HG03103 (cell line): ENCODE measurements around the gene NBEAL2.
"Not testable (repeated sequence)": the region's sequence is repeated elsewhere in the genome, so short reads cannot be mapped to it uniquely, and the experiment has no call there.

Experiments
- ATAC-seq: cut with Tn5 transposase; IDR thresholded peaks from one replicate; pipeline ENCODE4 v1.9.1; 2021; ENCODE audit warnings: low read depth; ENCODE audit not compliant: unreplicated experiment

The NBEAL2 gene

GRCh38 chr3:47009225-47010110 lies 30.0 kb downstream of the NBEAL2 start:
- peak; percentile 58 for ATAC-seq

- no peak for ATAC-seq
Measured at GRCh38 chr3:47010111-47010712, 30.7 kb downstream of the NBEAL2 start.

GRCh38 chr3:47010910-47011309 lies 31.4 kb downstream of the NBEAL2 start:
- ATAC-seq, result no peak

- no peak for ATAC-seq
Measured at GRCh38 chr3:47011371-47011770, 31.9 kb downstream of the NBEAL2 start.

GRCh38 chr3:47012342-47013230 lies 33.1 kb downstream of the NBEAL2 start:
- no peak for ATAC-seq

- no peak for ATAC-seq
Measured at GRCh38 chr3:47013231-47013630, 33.8 kb downstream of the NBEAL2 start.

- ATAC-seq, result no peak
Measured at GRCh38 chr3:47014036-47014435, 34.6 kb downstream of the NBEAL2 start.

- ATAC-seq, result no peak
Measured at GRCh38 chr3:47015151-47015550, 35.7 kb downstream of the NBEAL2 start.

- no peak for ATAC-seq
Measured at GRCh38 chr3:47016086-47016933, 36.8 kb downstream of the NBEAL2 start.

- no peak for ATAC-seq
Measured at GRCh38 chr3:47016934-47017435, 37.5 kb downstream of the NBEAL2 start.

- no peak for ATAC-seq
Measured at GRCh38 chr3:47017504-47018268, 38.2 kb downstream of the NBEAL2 start.

- no peak for ATAC-seq
Measured at GRCh38 chr3:47018269-47018611, 38.8 kb downstream of the NBEAL2 start.

GRCh38 chr3:47019201-47019600 lies 39.7 kb downstream of the NBEAL2 start:
- no peak for ATAC-seq

- no peak for ATAC-seq
Measured at GRCh38 chr3:47020311-47020710, 40.8 kb downstream of the NBEAL2 start.

GRCh38 chr3:47022641-47023071 lies 43.2 kb downstream of the NBEAL2 start:
- ATAC-seq, result no peak

- ATAC-seq, result no peak
Measured at GRCh38 chr3:47024932-47025331, 45.5 kb downstream of the NBEAL2 start.

GRCh38 chr3:47026432-47026831 lies 47.0 kb downstream of the NBEAL2 start:
- ATAC-seq, result not testable (repeated sequence)

- no peak for ATAC-seq
Measured at GRCh38 chr3:47028146-47028545, 48.7 kb downstream of the NBEAL2 start.

GRCh38 chr3:47028667-47029066 lies 49.2 kb downstream of the NBEAL2 start:
- no peak for ATAC-seq
